PFSK-1 (cell line): ENCODE results near the gene ARHGEF19.

ENCODE experiments used
- FOXP2 ChIP-seq: optimal IDR thresholded peaks from 2 replicates; pipeline ENCODE3; 2011; ENCODE audit warnings: borderline replicate concordance, control low read depth, inconsistent platforms; ENCODE audit not compliant: insufficient read depth; ENCODE audit errors: extremely low read length, extremely low read depth
- POLR2AphosphoS5 ChIP-seq: IDR thresholded peaks from 2 replicates; pipeline ENCODE4 v1.6.1; 2012; ENCODE audit warnings: low read depth, mild to moderate bottlenecking, control low read depth, low read length, moderate library complexity
- REST ChIP-seq, 2 experiments: IDR thresholded peaks; 2 replicates each; pipeline versions ENCODE4 v1.6.1 to v1.8.0; 2011 to 2012; ENCODE audit warnings: low read depth in 2 of 2, low read length in 2 of 2, control low read depth in 1 of 2, inconsistent platforms in 1 of 2, mild to moderate bottlenecking in 1 of 2, moderate library complexity in 1 of 2; ENCODE audit not compliant: insufficient read depth in 1 of 2
- SIN3A ChIP-seq: IDR thresholded peaks from 2 replicates; pipeline ENCODE4 v1.6.1; 2012; ENCODE audit warnings: mild to moderate bottlenecking, low read length, moderate library complexity, borderline replicate concordance; ENCODE audit not compliant: insufficient read depth
- TAF1 ChIP-seq: IDR thresholded peaks from 2 replicates; pipeline ENCODE4 v1.6.1; 2012; ENCODE audit warnings: low read length, control low read depth, borderline replicate concordance; ENCODE audit not compliant: insufficient read depth

ARHGEF19 gene

GRCh38 chr1:16156848-16157495, 55.5 kb downstream of the ARHGEF19 start:
- peak; percentile 73 for TF ChIP-seq POLR2AphosphoS5
- TF ChIP-seq FOXP2, result no peak
- TF ChIP-seq TAF1, result peak; percentile 70; the same call in 1 of the 2 replicates
- no peak for TF ChIP-seq REST (IDR thresholded peaks at IDR 0.05; ENCODE audit: insufficient read depth in 1 of 2, low read depth in 2 of 2, low read length in 2 of 2)

- TF ChIP-seq FOXP2, result peak; percentile 54
- TF ChIP-seq SIN3A, result peak; percentile 19; the same call in 1 of the 2 replicates
- peak; percentile 92 for TF ChIP-seq POLR2AphosphoS5
- TF ChIP-seq REST (IDR thresholded peaks at IDR 0.05; ENCODE audit: insufficient read depth in 1 of 2, low read depth in 2 of 2, low read length in 2 of 2), result no peak
- peak; percentile 65; the same call in 1 of the 2 replicates for TF ChIP-seq TAF1
Observed at GRCh38 chr1:16155537-16156410, 56.7 kb downstream of the ARHGEF19 start, which contains the start of gene EPHA2. Gene EPHA2, minus strand, starts transcription at chr1:16156069. Its CDS starts 137 bp downstream, at chr1:16155932.

GRCh38 chr1:16153999-16154673, 58.3 kb downstream of the ARHGEF19 start:
- TF ChIP-seq POLR2AphosphoS5 (no peak), SIN3A (no peak), FOXP2 (no peak), TAF1 (no peak), REST (IDR thresholded peaks at IDR 0.05; ENCODE audit: insufficient read depth in 1 of 2, low read depth in 2 of 2, low read length in 2 of 2) (no peak)

- no peak for TF ChIP-seq REST (IDR thresholded peaks at IDR 0.05; ENCODE audit: insufficient read depth in 1 of 2, low read depth in 2 of 2, low read length in 2 of 2)
- TF ChIP-seq POLR2AphosphoS5, result no peak
- no peak for TF ChIP-seq TAF1
- TF ChIP-seq SIN3A, result no peak
- TF ChIP-seq FOXP2, result no peak
Observed at GRCh38 chr1:16153096-16153998, 59.1 kb downstream of the ARHGEF19 start.
